ENCODE data around the gene VWA5B2.
"Not testable (repeated sequence)": the region's sequence is repeated elsewhere in the genome, so short reads cannot be mapped to it uniquely, and the experiment has no call there.

The VWA5B2 gene

GRCh38 chr3:184262764-184263179 is 33.4 kb downstream of the VWA5B2 start:
- peaks cover 24 to 29% (median 27%) of the 10 kb centered on the region in 10 experiments for H3K4me1 ChIP-seq
- no peak for TF ChIP-seq Cebpa-rat (IDR thresholded peaks at IDR 0.05)
- no peak overlapping the region for H3K27ac ChIP-seq
- peaks cover 59 to 74% (median 69%) of the 10 kb centered on the region in 11 experiments for H3K27me3 ChIP-seq
- H3K9ac ChIP-seq: no peak overlapping the region
- peaks cover 5 to 9% (median 7%) of the 10 kb centered on the region in 11 experiments; a peak in 19 of 22 replicates for H3K9me3 ChIP-seq (replicated peaks in 1 of 11)
- H3K4me2 ChIP-seq: peak overlapping the region; percentile 87 to 99 (median 97); a peak in 21 of 22 replicates
- H4K20me1 ChIP-seq: peaks cover 6 to 45% (median 38%) of the 10 kb centered on the region in 11 experiments; a peak in 20 of 22 replicates
- H3K36me3 ChIP-seq: peaks cover 0 to 15% (median 4%) of the 10 kb centered on the region in 11 experiments; a peak in 6 of 22 replicates
- peak overlapping the region in 8 of 10 experiments; percentile 52 to 74 (median 63); a peak in 10 of 20 replicates for H3K4me3 ChIP-seq

- not testable (repeated sequence) for H3K9ac ChIP-seq; H4K20me1 ChIP-seq; H3K36me3 ChIP-seq; H3K27ac ChIP-seq; H3K4me2 ChIP-seq; H3K4me3 ChIP-seq; H3K9me3 ChIP-seq (replicated peaks in 1 of 11)
- Histone ChIP-seq H3K4me1 (peaks cover 7 to 12% (median 9%) of the 10 kb centered on the region in 10 experiments; a peak in 19 of 20 replicates), H3K27me3 (peaks cover 24 to 30% (median 27%) of the 10 kb centered on the region in 11 experiments)
These were observed 37.9 kb downstream of the VWA5B2 start for GRCh38 chr3:184267249-184267648.

- Histone ChIP-seq H4K20me1 (no peaks in the 10 kb centered on the region), H3K27me3 (peaks cover 25 to 34% (median 26%) of the 10 kb centered on the region in 11 experiments), H3K27ac (no peak overlapping the region), H3K4me1 (peaks cover 0 to 9% (median 0%) of the 10 kb centered on the region in 10 experiments; a peak in 4 of 20 replicates), H3K9me3 (replicated peaks in 1 of 11) (peaks cover 3 to 6% (median 5%) of the 10 kb centered on the region in 11 experiments; a peak in 19 of 22 replicates), H3K4me2 (peak overlapping the region in 5 of 11 experiments; percentile 10 to 36 (median 16); a peak in 5 of 22 replicates), H3K9ac (no peak overlapping the region), H3K36me3 (no peaks in the 10 kb centered on the region), H3K4me3 (no peak overlapping the region)
- TF ChIP-seq Cebpa-rat (IDR thresholded peaks at IDR 0.05): no peak
These were observed 42.9 kb downstream of the VWA5B2 start for GRCh38 chr3:184272269-184272668.

GRCh38 chr3:184275381-184275701 is 46.0 kb downstream of the VWA5B2 start:
- Histone ChIP-seq H3K4me2 (no peak overlapping the region), H3K27ac (no peak overlapping the region), H4K20me1 (no peaks in the 10 kb centered on the region), H3K4me3 (no peak overlapping the region), H3K9ac (no peak overlapping the region), H3K9me3 (replicated peaks in 1 of 11) (no peaks in the 10 kb centered on the region), H3K36me3 (no peaks in the 10 kb centered on the region), H3K27me3 (peaks cover 25 to 41% (median 32%) of the 10 kb centered on the region in 11 experiments), H3K4me1 (peaks cover 0 to 9% (median 0%) of the 10 kb centered on the region in 10 experiments; a peak in 4 of 20 replicates)
- TF ChIP-seq Cebpa-rat (IDR thresholded peaks at IDR 0.05): no peak

GRCh38 chr3:184275961-184276910 is 46.9 kb downstream of the VWA5B2 start, which contains the start of gene ECE2:
Gene ECE2 (plus strand): TSS chr3:184276022. CDS start chr3:184276154, 132 bp downstream.
- peaks cover 25 to 41% (median 32%) of the 10 kb centered on the region in 11 experiments for H3K27me3 ChIP-seq
- H3K4me1 ChIP-seq: peaks cover 0 to 9% (median 0%) of the 10 kb centered on the region in 10 experiments; a peak in 4 of 20 replicates
- no peaks in the 10 kb centered on the region for H3K9me3 ChIP-seq (replicated peaks in 1 of 11)
- H3K4me2 ChIP-seq: no peak within 1 kb of the TSS
- H3K36me3 ChIP-seq: no peaks in the 10 kb centered on the region
- H3K4me3 ChIP-seq: no peak within 1 kb of the TSS
- TF ChIP-seq Cebpa-rat (IDR thresholded peaks at IDR 0.05): no peak
- no peak within 1 kb of the TSS for H3K27ac ChIP-seq
- H3K9ac ChIP-seq: no peak within 1 kb of the TSS
- H4K20me1 ChIP-seq: no peaks in the 10 kb centered on the region

GRCh38 chr3:184277366-184277765 is 48.0 kb downstream of the VWA5B2 start:
- Histone ChIP-seq H3K9ac (no peak overlapping the region), H3K9me3 (replicated peaks in 1 of 11) (peaks cover 0 to under 1% (median 0%) of the 10 kb centered on the region in 11 experiments; a peak in 1 of 22 replicates), H3K36me3 (no peaks in the 10 kb centered on the region), H3K4me3 (no peak overlapping the region), H3K4me2 (no peak overlapping the region), H3K27me3 (peaks cover 25 to 41% (median 32%) of the 10 kb centered on the region in 11 experiments), H3K4me1 (peaks cover 0 to 5% (median 0%) of the 10 kb centered on the region in 10 experiments; a peak in 4 of 20 replicates), H3K27ac (no peak overlapping the region), H4K20me1 (no peaks in the 10 kb centered on the region)
- TF ChIP-seq Cebpa-rat (IDR thresholded peaks at IDR 0.05): no peak

- Histone ChIP-seq H3K4me1 (no peaks in the 10 kb centered on the region; a peak in 1 of 20 replicates), H3K36me3 (no peaks in the 10 kb centered on the region), H4K20me1 (no peaks in the 10 kb centered on the region), H3K9ac (no peak overlapping the region), H3K27me3 (peaks cover 0 to 1% (median 0%) of the 10 kb centered on the region in 11 experiments; a peak in 1 of 22 replicates), H3K4me2 (no peak overlapping the region), H3K9me3 (replicated peaks in 1 of 11) (peaks cover 0 to 6% (median 0%) of the 10 kb centered on the region in 11 experiments; a peak in 3 of 22 replicates), H3K4me3 (no peak overlapping the region), H3K27ac (no peak overlapping the region)
- no peak for TF ChIP-seq Cebpa-rat (IDR thresholded peaks at IDR 0.05)
These were observed 53.6 kb downstream of the VWA5B2 start for GRCh38 chr3:184282941-184283340.

- Histone ChIP-seq H3K4me1 (no peaks in the 10 kb centered on the region; a peak in 1 of 20 replicates), H3K4me2 (no peak overlapping the region), H3K4me3 (no peak overlapping the region), H4K20me1 (no peaks in the 10 kb centered on the region), H3K27ac (no peak overlapping the region), H3K9ac (no peak overlapping the region), H3K36me3 (no peaks in the 10 kb centered on the region), H3K27me3 (no peaks in the 10 kb centered on the region; a peak in 1 of 22 replicates), H3K9me3 (replicated peaks in 1 of 11) (peaks cover 0 to 6% (median 0%) of the 10 kb centered on the region in 11 experiments; a peak in 3 of 22 replicates)
- no peak for TF ChIP-seq Cebpa-rat (IDR thresholded peaks at IDR 0.05)
These were observed 54.3 kb downstream of the VWA5B2 start for GRCh38 chr3:184283681-184284080.

- Histone ChIP-seq H4K20me1 (no peaks in the 10 kb centered on the region), H3K36me3 (no peaks in the 10 kb centered on the region), H3K4me1 (no peaks in the 10 kb centered on the region; a peak in 1 of 20 replicates), H3K27me3 (no peaks in the 10 kb centered on the region; a peak in 1 of 22 replicates), H3K9ac (no peak overlapping the region), H3K4me2 (no peak overlapping the region), H3K4me3 (no peak overlapping the region), H3K27ac (no peak overlapping the region), H3K9me3 (replicated peaks in 1 of 11) (peaks cover 0 to 6% (median 0%) of the 10 kb centered on the region in 11 experiments; a peak in 3 of 22 replicates)
- no peak for TF ChIP-seq Cebpa-rat (IDR thresholded peaks at IDR 0.05)
These were observed 55.3 kb downstream of the VWA5B2 start for GRCh38 chr3:184284696-184285095.

Measured in BLaER1 treated with 17β-estradiol and CSF1 and Interleukin-3, amounts not matched to agents 10 nM and 100 nM (cell line).